ENCODE measurements around the gene SH3D21. TPM values are rescaled to one million over a fixed set of nuclear protein-coding genes. Genes with fewer than 3 reads are reported as not detected.

SH3D21 gene
- total RNA-seq, 3 donors from 2014 or later = 12.3 to 18.0 (median 14.2) TPM

DNA sequence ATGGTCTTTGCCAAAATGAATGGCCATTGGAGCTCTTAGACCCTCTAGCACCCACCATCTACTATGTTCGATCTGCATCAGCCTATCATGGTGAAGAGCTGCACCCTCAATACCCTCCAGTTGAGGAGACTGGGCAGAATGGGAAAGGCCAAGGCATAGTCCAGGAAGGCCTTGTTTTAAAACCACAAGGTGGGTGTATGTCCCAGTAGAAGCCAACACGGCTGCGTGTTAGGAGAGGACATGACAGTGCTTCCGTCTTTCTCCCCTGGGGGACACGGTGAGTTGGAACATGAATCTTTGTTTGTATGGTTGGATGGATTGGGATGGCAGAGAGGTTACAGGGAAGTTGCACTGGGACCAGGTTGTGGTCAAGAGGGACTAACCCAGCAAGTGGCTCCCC, 18.6 kb upstream of the SH3D21 start:
- Histone ChIP-seq H3K4me3 (no peak overlapping the region), H3K36me3 (ENCODE audit: low read depth) (peaks cover 13% of the 10 kb centered on the region), H3K4me1 (ENCODE audit: low read depth) (no peaks in the 10 kb centered on the region), H3K9me3 (no peaks in the 10 kb centered on the region)
- DNase-seq (no peak), ATAC-seq (no peak)
- intact Hi-C loops (cut with DNase I, micrococcal nuclease) = loop anchor here in 1 of 2 donors (10.0 kb wide), 1 partner anchor 193 kb away; no protein-coding TSS in a partner anchor
- TF ChIP-seq, protein P1, sequence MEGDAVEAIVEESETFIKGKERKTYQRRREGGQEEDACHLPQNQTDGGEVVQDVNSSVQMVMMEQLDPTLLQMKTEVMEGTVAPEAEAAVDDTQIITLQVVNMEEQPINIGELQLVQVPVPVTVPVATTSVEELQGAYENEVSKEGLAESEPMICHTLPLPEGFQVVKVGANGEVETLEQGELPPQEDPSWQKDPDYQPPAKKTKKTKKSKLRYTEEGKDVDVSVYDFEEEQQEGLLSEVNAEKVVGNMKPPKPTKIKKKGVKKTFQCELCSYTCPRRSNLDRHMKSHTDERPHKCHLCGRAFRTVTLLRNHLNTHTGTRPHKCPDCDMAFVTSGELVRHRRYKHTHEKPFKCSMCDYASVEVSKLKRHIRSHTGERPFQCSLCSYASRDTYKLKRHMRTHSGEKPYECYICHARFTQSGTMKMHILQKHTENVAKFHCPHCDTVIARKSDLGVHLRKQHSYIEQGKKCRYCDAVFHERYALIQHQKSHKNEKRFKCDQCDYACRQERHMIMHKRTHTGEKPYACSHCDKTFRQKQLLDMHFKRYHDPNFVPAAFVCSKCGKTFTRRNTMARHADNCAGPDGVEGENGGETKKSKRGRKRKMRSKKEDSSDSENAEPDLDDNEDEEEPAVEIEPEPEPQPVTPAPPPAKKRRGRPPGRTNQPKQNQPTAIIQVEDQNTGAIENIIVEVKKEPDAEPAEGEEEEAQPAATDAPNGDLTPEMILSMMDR (IDR thresholded peaks at IDR 0.05) = no peak

DNA sequence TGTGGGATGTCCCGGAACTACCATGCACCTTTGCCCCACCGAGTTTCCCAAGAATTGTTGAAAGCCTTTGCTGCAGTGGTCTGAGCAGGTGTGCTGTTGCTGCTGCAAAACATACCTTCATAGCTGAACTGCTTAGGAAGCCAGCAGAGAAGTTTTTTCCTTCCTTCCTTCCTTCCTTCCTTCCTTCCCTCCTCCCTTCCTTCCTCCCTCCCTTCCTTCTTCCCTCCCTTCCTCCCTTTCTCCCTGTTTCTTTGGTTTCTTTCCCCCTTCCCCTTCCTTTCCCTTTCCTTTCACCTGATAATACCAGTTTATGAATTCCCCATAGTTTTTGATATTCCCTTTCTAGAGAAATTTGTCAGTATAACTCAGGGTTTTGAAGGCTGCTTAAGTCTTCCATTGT, 10.8 kb upstream of the SH3D21 start:
- intact Hi-C loops (cut with DNase I, micrococcal nuclease) = no loop called here
- no peak for ATAC-seq
- no peak for DNase-seq
- no peak overlapping the region for H3K4me3 ChIP-seq
- H3K4me1 ChIP-seq (ENCODE audit: low read depth) = peaks cover 23% of the 10 kb centered on the region
- TF ChIP-seq, protein P1 (IDR thresholded peaks at IDR 0.05) = no peak
- H3K36me3 ChIP-seq (ENCODE audit: low read depth) = peaks cover 6% of the 10 kb centered on the region
- H3K9me3 ChIP-seq = no peaks in the 10 kb centered on the region

DNA sequence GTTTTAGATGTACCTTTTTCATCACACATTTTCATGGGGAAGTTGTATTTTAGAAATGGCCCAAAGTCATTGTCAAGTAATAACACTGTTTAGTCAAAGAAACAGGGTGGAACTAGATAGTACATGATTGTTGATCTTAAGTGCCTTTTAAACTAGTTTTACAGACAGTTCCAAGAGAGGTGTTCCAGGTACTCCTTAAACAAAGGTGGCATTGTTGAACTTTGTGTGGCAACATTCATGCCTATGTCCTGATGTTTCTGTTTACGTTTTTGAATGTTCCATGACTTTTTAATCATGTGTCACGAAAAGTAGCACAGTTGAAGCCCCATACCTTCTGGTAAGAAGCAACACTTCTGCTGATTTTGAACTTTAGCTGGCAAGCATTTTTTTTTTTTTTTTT, 9.1 kb upstream of the SH3D21 start:
- ATAC-seq (peak; percentile 71), DNase-seq (no peak)
- H3K4me1 ChIP-seq (ENCODE audit: low read depth) = peaks cover 23% of the 10 kb centered on the region
- H3K9me3 ChIP-seq = no peaks in the 10 kb centered on the region
- TF ChIP-seq, protein P1 (IDR thresholded peaks at IDR 0.05) = no peak
- H3K36me3 ChIP-seq (ENCODE audit: low read depth) = peaks cover 12% of the 10 kb centered on the region
- intact Hi-C loops (cut with DNase I, micrococcal nuclease) = no loop called here
- H3K4me3 ChIP-seq = no peak overlapping the region

DNA sequence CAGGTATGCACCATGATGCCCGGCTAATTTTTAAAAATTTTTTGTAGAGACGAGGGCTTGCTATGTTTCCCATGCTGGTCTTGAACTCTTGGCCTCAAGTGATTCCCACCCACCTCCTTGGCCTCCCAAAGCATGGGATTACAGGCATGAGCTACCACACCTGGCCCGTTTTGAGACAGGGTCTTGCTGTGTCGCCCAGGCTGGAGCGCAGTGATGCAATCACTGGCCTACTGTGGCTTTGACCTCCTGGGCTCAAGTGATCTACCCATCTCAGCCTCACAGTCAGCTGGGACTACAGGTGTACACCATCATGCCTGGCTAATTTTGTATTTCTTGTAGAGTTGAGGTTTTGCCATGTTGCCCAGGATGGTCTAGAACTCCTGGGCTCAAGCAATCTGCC, 7.5 kb upstream of the SH3D21 start:
- intact Hi-C loops (cut with DNase I, micrococcal nuclease) = no loop called here
- H3K4me3 ChIP-seq = no peak overlapping the region
- peaks cover 23% of the 10 kb centered on the region for H3K4me1 ChIP-seq (ENCODE audit: low read depth)
- no peak for DNase-seq
- ATAC-seq = no peak
- TF ChIP-seq, protein P1 (IDR thresholded peaks at IDR 0.05) = no peak
- no peaks in the 10 kb centered on the region for H3K9me3 ChIP-seq
- peaks cover 13% of the 10 kb centered on the region for H3K36me3 ChIP-seq (ENCODE audit: low read depth)

DNA sequence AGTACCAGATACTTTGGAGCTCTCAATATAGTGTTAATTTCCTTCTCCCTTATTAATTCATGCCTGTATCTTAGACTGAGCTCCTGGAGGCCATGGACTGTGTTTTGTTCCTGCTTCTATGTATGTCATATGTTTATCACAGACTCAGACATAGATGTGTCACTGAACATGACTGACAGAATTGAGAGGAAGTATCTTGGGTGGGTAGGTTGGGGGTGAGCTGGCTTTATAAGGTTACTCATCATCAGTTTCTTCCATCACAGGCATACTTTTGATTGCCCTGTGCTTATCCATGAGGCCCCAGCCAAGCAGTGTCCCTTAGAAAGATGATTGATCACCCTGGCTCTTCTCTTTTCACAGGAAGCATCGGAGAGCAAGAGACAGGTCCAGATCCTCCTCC, 5.6 kb upstream of the SH3D21 start:
- TF ChIP-seq, protein P1 (IDR thresholded peaks at IDR 0.05) = no peak
- ATAC-seq (peak; percentile 21), DNase-seq (no peak)
- no peaks in the 10 kb centered on the region for H3K9me3 ChIP-seq
- peaks cover 13% of the 10 kb centered on the region for H3K36me3 ChIP-seq (ENCODE audit: low read depth)
- H3K4me3 ChIP-seq = no peak overlapping the region
- intact Hi-C loops (cut with DNase I, micrococcal nuclease) = no loop called here
- H3K4me1 ChIP-seq (ENCODE audit: low read depth) = peaks cover 19% of the 10 kb centered on the region

DNA sequence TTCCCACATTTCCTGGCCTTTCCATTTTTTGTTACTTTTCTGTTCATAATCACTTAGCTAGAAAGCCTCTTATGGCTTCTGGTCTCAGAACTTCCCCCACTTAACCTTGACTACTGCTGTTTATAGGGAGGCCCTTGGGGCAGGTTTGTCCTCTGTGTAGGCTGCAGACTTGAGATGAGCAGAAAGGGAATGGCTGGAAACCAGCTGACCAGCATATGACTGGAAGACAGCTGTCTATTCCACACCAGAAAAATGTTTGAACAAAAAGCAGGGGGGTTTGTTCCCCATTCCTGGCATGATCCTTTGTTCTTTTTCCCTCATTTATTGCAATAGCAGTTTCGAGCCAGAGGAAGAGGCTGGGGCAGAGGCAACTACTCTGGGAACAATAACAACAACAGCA, 4.9 kb upstream of the SH3D21 start:
- peaks cover 22% of the 10 kb centered on the region for H3K4me1 ChIP-seq (ENCODE audit: low read depth)
- no peak for ATAC-seq
- H3K36me3 ChIP-seq (ENCODE audit: low read depth) = peaks cover 13% of the 10 kb centered on the region
- no peak overlapping the region for H3K4me3 ChIP-seq
- no peaks in the 10 kb centered on the region for H3K9me3 ChIP-seq
- intact Hi-C loops (cut with DNase I, micrococcal nuclease) = no loop called here
- no peak for DNase-seq
- TF ChIP-seq, protein P1 (IDR thresholded peaks at IDR 0.05) = no peak
